Tibial nerve (tissue), 4 donors: ENCODE data around the gene KHNYN.

Experiments used
- CTCF ChIP-seq, 5 experiments: fragments of 200-600 bp in 3 of 5; fragments of 450-650 bp in 2 of 5; sonication (generic) in 3 of 5; IDR thresholded peaks; one replicate each; pipeline ENCODE4 v1.5.1; 2016 to 2019; ENCODE audit warnings: antibody characterized with exemption in 5 of 5, mild to moderate bottlenecking in 3 of 5, moderate library complexity in 2 of 5
- EP300 ChIP-seq, 2 donors: sonication (generic); formaldehyde crosslinking; IDR thresholded peaks; one replicate each; pipeline ENCODE4 v1.6.1; 2017; ENCODE audit warnings: antibody characterized with exemption in 2 of 2, mild to moderate bottlenecking in 1 of 2

- no peak for TF ChIP-seq CTCF (IDR thresholded peaks at IDR 0.05)
- TF ChIP-seq EP300 (IDR thresholded peaks at IDR 0.05), result no peak
Measured at GRCh38 chr14:24440606-24441399, 11.0 kb downstream of the KHNYN start.
